K562 (cell line): ENCODE measurements around the gene PBX4. TPM values are rescaled to one million over a fixed set of nuclear protein-coding genes. Genes with fewer than 3 reads are reported as not detected.

Experiments used
- ATAC-seq: fragments of 200-7000 bp; cut with Tn5 transposase; 3 replicates; pipeline ENCODE4 v1.9.1; 2020; ENCODE audit warnings: moderate library complexity
- BruUV-seq: library from RNA; stranded (reverse); fragments of 400-500 nt; replicated peaks from 2 replicates; lab custom pipeline; 2021; lab: Mats Ljungman, UMichigan
- CTCF ChIA-PET: fragments of 300-600 bp; formaldehyde crosslinking; extraction: SDS; loops from one replicate; lab custom pipeline; 2021; ENCODE audit warnings: low intra/inter-chr PET ratio; lab: Yijun Ruan, JAX
- POLR2A ChIA-PET: fragments of 300-600, 350-650 bp; sonication (Branson Sonifier 250); formaldehyde crosslinking; extraction: SDS; loops from one replicate; lab custom pipeline; 2021; ENCODE audit warnings: antibody characterized with exemption, inconsistent platforms; lab: Yijun Ruan, JAX
- DNase-seq, 4 experiments: peaks; one replicate each; pipeline versions ENCODE4 v3.0.0 to v3.0.0-alpha.2; 2011 to 2018; ENCODE audit warnings: low spot score in 3 of 4, mixed read lengths in 3 of 4; ENCODE audit errors: extremely low read depth in 1 of 4
- FAIRE-seq: peaks from 2 replicates; lab custom pipeline; 2011; peaks lifted over from hg19 to GRCh38; lab: Jason Lieb, UNC
- H2AFZ ChIP-seq: 2 replicates; pipeline ENCODE4 v1.6.0; 2011; ENCODE audit warnings: low read depth, low read length, control low read depth, inconsistent platforms
- H3K27ac ChIP-seq: fragments of 200-600 bp; 3 replicates; pipeline ENCODE4 v1.8.0; 2011; ENCODE audit warnings: low read depth, mild to moderate bottlenecking, control low read depth, inconsistent platforms, low read length, moderate library complexity, mixed read lengths; ENCODE audit errors: extremely low read depth
- H3K27me3 ChIP-seq, 2 experiments: fragments of 300-600 bp in 1 of 2; 2 replicates in 1 of 2; 3 replicates in 1 of 2; pipeline versions ENCODE4 v1.6.0 to v1.8.0; 2011; ENCODE audit warnings: inconsistent platforms in 2 of 2, low read length in 2 of 2, mild to moderate bottlenecking in 1 of 2, mixed read lengths in 1 of 2, moderate library complexity in 1 of 2; ENCODE audit not compliant: control insufficient read depth in 2 of 2, insufficient read depth in 2 of 2
- H3K36me3 ChIP-seq: fragments of 300-600 bp; 3 replicates; pipeline ENCODE4 v1.8.0; 2011; ENCODE audit warnings: mild to moderate bottlenecking, low read length, inconsistent platforms; ENCODE audit not compliant: control insufficient read depth, insufficient read depth
- H3K4me1 ChIP-seq, 2 experiments: fragments of 200-600 bp in 1 of 2; replicated peaks in 1 of 2; 2 replicates in 1 of 2; 3 replicates in 1 of 2; pipeline versions ENCODE4 v1.5.1 to v1.8.0; 2011; ENCODE audit warnings: inconsistent platforms in 2 of 2, low read length in 2 of 2, mild to moderate bottlenecking in 1 of 2, mixed read lengths in 1 of 2, moderate library complexity in 1 of 2; ENCODE audit not compliant: control insufficient read depth in 2 of 2, insufficient read depth in 2 of 2
- H3K4me2 ChIP-seq: 2 replicates; pipeline ENCODE4 v1.6.1; 2011; ENCODE audit warnings: low read length, control low read depth, inconsistent platforms, mixed read lengths; ENCODE audit not compliant: insufficient read depth
- H3K4me3 ChIP-seq: fragments of 200-600 bp; sonication (generic), shearing (Covaris generic); 2 replicates; pipeline ENCODE4 v1.5.1; 2016; ENCODE audit warnings: control low read depth, inconsistent platforms
- H3K79me2 ChIP-seq: fragments of 200-600 bp; 3 replicates; pipeline ENCODE4 v1.8.0; 2011; ENCODE audit warnings: low read length, inconsistent platforms; ENCODE audit not compliant: control insufficient read depth, insufficient read depth
- H3K9ac ChIP-seq, 2 experiments: 2 replicates each; pipeline versions ENCODE4 v1.6.0 to v1.6.1; 2011; ENCODE audit warnings: low read depth in 2 of 2, low read length in 2 of 2, control low read depth in 1 of 2, inconsistent platforms in 1 of 2, mild to moderate bottlenecking in 1 of 2, mixed read lengths in 1 of 2; ENCODE audit not compliant: insufficient read depth in 1 of 2
- H3K9me1 ChIP-seq: one replicate; pipeline ENCODE4 v1.6.0; 2011; ENCODE audit warnings: inconsistent platforms, mild to moderate bottlenecking, low read length, moderate library complexity; ENCODE audit not compliant: control insufficient read depth, insufficient read depth
- H3K9me3 ChIP-seq: replicated peaks from 2 replicates; pipeline ENCODE4 v1.5.1; 2011; ENCODE audit warnings: low read depth, low read length, inconsistent platforms; ENCODE audit not compliant: control insufficient read depth, insufficient read depth
- H4K20me1 ChIP-seq: replicated peaks from 2 replicates; pipeline ENCODE4 v1.6.1; 2011; ENCODE audit warnings: low read length, inconsistent platforms, mixed read lengths; ENCODE audit not compliant: control insufficient read depth, insufficient read depth
- CAMTA2 ChIP-seq: fragments of 250-450 bp; sonication (Bioruptor Pico); conservative IDR thresholded peaks from 2 replicates; pipeline ENCODE4 v1.5.1; 2022
- CBX2 ChIP-seq: fragments of 200-600 bp; sonication (generic); IDR thresholded peaks from one replicate; pipeline ENCODE4 v1.6.1; 2012; ENCODE audit warnings: mild to moderate bottlenecking, low read length, inconsistent platforms; ENCODE audit not compliant: insufficient read depth, poor library complexity, severe bottlenecking
- HDGF ChIP-seq: fragments of 450-650 bp; IDR thresholded peaks from 2 replicates; pipeline ENCODE4 v1.6.1; 2016
- MEF2D ChIP-seq: conservative IDR thresholded peaks from 2 replicates; pipeline ENCODE4 v1.6.1; 2016; ENCODE audit warnings: low read depth, missing genetic modification characterization, missing compliant biosample characterization
- MEIS2 ChIP-seq: fragments of 450-650 bp; IDR thresholded peaks from 2 replicates; pipeline ENCODE4 v1.6.1; 2014; ENCODE audit warnings: mild to moderate bottlenecking; ENCODE audit not compliant: partially characterized antibody
- NFE2 ChIP-seq: IDR thresholded peaks from 2 replicates; pipeline ENCODE4 v1.6.1; 2014; ENCODE audit warnings: antibody characterized with exemption, low read depth
- NFIC ChIP-seq: fragments of 450-650 bp; IDR thresholded peaks from 2 replicates; pipeline ENCODE4 v1.6.1; 2017; ENCODE audit warnings: mild to moderate bottlenecking, inconsistent platforms
- NR2F6 ChIP-seq: fragments of 450-650 bp; formaldehyde crosslinking; IDR thresholded peaks from 2 replicates; pipeline ENCODE4 v1.4.0; 2020; ENCODE audit warnings: mild to moderate bottlenecking
- PHB ChIP-seq: fragments of 250-450 bp; sonication (Bioruptor Pico); IDR thresholded peaks from 2 replicates; pipeline ENCODE4 v1.5.0; 2021
- POLR2AphosphoS2 ChIP-seq: IDR thresholded peaks from 2 replicates; pipeline ENCODE4 v1.6.1; 2012; ENCODE audit warnings: low read length, improper control_type of control experiment
- RBBP5 ChIP-seq: fragments of 200-600 bp; sonication (generic); IDR thresholded peaks from 2 replicates; pipeline ENCODE4 v1.6.1; 2012; ENCODE audit warnings: borderline replicate concordance, mild to moderate bottlenecking, low read length, control low read depth, inconsistent platforms; ENCODE audit not compliant: insufficient read depth, poor library complexity, severe bottlenecking
- STAT6 ChIP-seq: sonication (generic); formaldehyde crosslinking; IDR thresholded peaks from 2 replicates; pipeline ENCODE4 v1.8.1; 2023; ENCODE audit warnings: mild to moderate bottlenecking, missing genetic modification reagents
- TCF7 ChIP-seq: sonication (generic); IDR thresholded peaks from 2 replicates; pipeline ENCODE4 v1.6.1; 2016; ENCODE audit warnings: antibody characterized with exemption, borderline replicate concordance
- ZC3H4 ChIP-seq: sonication (generic); formaldehyde crosslinking; IDR thresholded peaks from 2 replicates; pipeline ENCODE4 v1.9.0; 2021; ENCODE audit warnings: missing genetic modification reagents, borderline replicate concordance
- ZNF584 ChIP-seq: fragments of 200-800 bp; sonication (Bioruptor generic); IDR thresholded peaks from 2 replicates; pipeline ENCODE4 v1.6.1; 2016; ENCODE audit warnings: low read depth, mild to moderate bottlenecking, missing genetic modification characterization, missing compliant biosample characterization
- WGBS: fragments of 100-300 bp; shearing (Covaris generic); methylation state at CpG from one replicate; pipeline ENCODE4 v1.1.6; 2016; ENCODE audit warnings: low coverage, mixed read lengths; ENCODE audit not compliant: insufficient coverage; ENCODE audit errors: missing lambda C conversion rate; 5-methylcytosine and 5-hydroxymethylcytosine counted together
- in situ Hi-C: fragments of 300-500 bp; cut with MboI; formaldehyde crosslinking; loops from 4 replicates; pipeline ENCODE4 v1.15.0; 2018; ENCODE audit warnings: inconsistent platforms, mixed read lengths
- intact Hi-C: fragments of 100-400 bp; cut with micrococcal nuclease; formaldehyde crosslinking; loops from 2 replicates; pipeline ENCODE4 v1.14.2; 2022
- polyA plus RNA-seq, 8 experiments: library from polyadenylated mRNA; depleted of rRNA in 4 of 8; stranded (reverse) in 5 of 8; unstranded in 3 of 8; fragments of >200 nt; fragmentation: Nextera tagmentation in 2 of 8; fragmentation: Illumina TruSeq in 1 of 8; extraction: Ambion mirVana in 2 of 8; extraction: Trizol in 1 of 8; gene quantifications; 2 replicates each; pipeline versions ENCODE4 v1.2.1 to v1.2.3, GENCODE V29; 2011 to 2014; ENCODE audit warnings: inconsistent platforms in 1 of 8, missing spikeins in 1 of 8
- total RNA-seq, 7 experiments: library from RNA; depleted of rRNA in 6 of 7; stranded (reverse); fragments of >200 nt in 6 of 7; fragmentation: Illumina TruSeq in 2 of 7; extraction: Trizol in 2 of 7; gene quantifications; 2 replicates each; pipeline versions ENCODE4 v1.2.1 to v1.2.3, GENCODE V29; 2011 to 2021; ENCODE audit warnings: low replicate concordance in 1 of 7
- TF ChIP-seq, protein P1 (sequence below), 3 experiments: fragments of 200-800 bp in 1 of 3; sonication (Bioruptor generic) in 1 of 3; sonication (generic) in 1 of 3; formaldehyde crosslinking in 1 of 3; IDR thresholded peaks; 2 replicates each; pipeline versions ENCODE4 v1.6.1 to v1.8.0; 2016 to 2022; ENCODE audit warnings: mild to moderate bottlenecking in 2 of 3, missing compliant biosample characterization in 2 of 3, missing genetic modification characterization in 2 of 3, missing genetic modification reagents in 1 of 3
- TF ChIP-seq, protein P2 (sequence below): fragments of 450-650 bp; IDR thresholded peaks from 2 replicates; pipeline ENCODE4 v1.6.1; 2014; ENCODE audit warnings: low read depth, mild to moderate bottlenecking, moderate library complexity, borderline replicate concordance

The PBX4 gene
- total and polyA plus RNA-seq, 9 of the 15 experiments (the other 6 are each of a cell fraction or from before 2014, with no cell fraction given), result 0.11 to 3.8 (median 1.6) TPM; not detected in 1

DNA sequence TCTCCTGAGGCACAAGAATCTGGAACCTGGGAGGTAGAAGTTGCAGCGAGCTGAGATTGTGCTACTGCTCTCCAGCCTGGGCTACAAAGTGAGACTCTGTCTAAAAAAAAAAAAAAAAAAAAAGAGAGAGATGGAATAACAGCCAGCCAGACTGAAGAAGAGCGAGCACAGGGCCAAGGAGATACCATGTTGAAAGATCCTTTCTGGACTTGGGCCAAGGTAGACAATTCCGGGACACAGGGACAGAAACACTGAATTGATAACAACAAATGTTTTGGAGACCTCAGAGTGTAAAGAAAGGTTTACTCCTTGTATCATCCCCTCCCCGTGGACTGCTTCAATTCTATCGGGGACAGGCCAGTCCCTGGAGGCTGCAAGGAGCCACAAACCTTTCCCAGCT, 4.9 kb upstream of the PBX4 start:
- FAIRE-seq (no peak), ATAC-seq (no peak), DNase-seq (peak in 1 of 4 experiments; percentile 33)
- peaks cover 7 to 34% of the 10 kb centered on the region in 2 experiments for H3K4me1 ChIP-seq
- TF ChIP-seq ZC3H4 (CRISPR knock-in tag), result no peak
- no peak for TF ChIP-seq STAT6 (CRISPR knock-in tag)
- peak; percentile 74 for TF ChIP-seq NFIC
- TF ChIP-seq MEIS2, result peak; percentile 41
- TF ChIP-seq CBX2, result no peak
- TF ChIP-seq NR2F6 (CRISPR knock-in tag), result no peak
- TF ChIP-seq, protein P1, sequence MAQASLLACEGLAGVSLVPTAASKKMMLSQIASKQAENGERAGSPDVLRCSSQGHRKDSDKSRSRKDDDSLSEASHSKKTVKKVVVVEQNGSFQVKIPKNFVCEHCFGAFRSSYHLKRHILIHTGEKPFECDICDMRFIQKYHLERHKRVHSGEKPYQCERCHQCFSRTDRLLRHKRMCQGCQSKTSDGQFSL (CRISPR knock-in tag; IDR thresholded peaks at IDR 0.05), result no peak
- TF ChIP-seq, protein P1 (tag; IDR thresholded peaks at IDR 0.05), result no peak
- no peak for TF ChIP-seq NFE2
- TF ChIP-seq POLR2AphosphoS2, result no peak
- no peak for TF ChIP-seq PHB (CRISPR knock-in tag)
- no peak for TF ChIP-seq MEF2D (tag)
- TF ChIP-seq ZNF584, result no peak
- TF ChIP-seq, protein P2, sequence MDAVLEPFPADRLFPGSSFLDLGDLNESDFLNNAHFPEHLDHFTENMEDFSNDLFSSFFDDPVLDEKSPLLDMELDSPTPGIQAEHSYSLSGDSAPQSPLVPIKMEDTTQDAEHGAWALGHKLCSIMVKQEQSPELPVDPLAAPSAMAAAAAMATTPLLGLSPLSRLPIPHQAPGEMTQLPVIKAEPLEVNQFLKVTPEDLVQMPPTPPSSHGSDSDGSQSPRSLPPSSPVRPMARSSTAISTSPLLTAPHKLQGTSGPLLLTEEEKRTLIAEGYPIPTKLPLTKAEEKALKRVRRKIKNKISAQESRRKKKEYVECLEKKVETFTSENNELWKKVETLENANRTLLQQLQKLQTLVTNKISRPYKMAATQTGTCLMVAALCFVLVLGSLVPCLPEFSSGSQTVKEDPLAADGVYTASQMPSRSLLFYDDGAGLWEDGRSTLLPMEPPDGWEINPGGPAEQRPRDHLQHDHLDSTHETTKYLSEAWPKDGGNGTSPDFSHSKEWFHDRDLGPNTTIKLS, result no peak
- TF ChIP-seq CAMTA2, result no peak
- no peak for TF ChIP-seq TCF7
- no peak for TF ChIP-seq HDGF
- TF ChIP-seq RBBP5, result no peak
- no peaks in the 10 kb centered on the region; a peak in 1 of 5 replicates for H3K27me3 ChIP-seq
- no peaks in the 10 kb centered on the region for H4K20me1 ChIP-seq
- 14% methylated on average over 3 of the region's 5 CpGs for WGBS
- H3K4me2 ChIP-seq, result no peak overlapping the region
- H3K9ac ChIP-seq, result no peak overlapping the region
- H2AFZ ChIP-seq, result no peak overlapping the region
- no peaks in the 10 kb centered on the region for H3K9me1 ChIP-seq
- no peaks in the 10 kb centered on the region for H3K9me3 ChIP-seq
- in situ Hi-C loops (no loop called here), intact Hi-C loops (no loop called here)
- H3K36me3 ChIP-seq, result no peaks in the 10 kb centered on the region
- ChIA-PET POLR2A (interaction anchor here (0.6 to 1.3 kb wide), 2 partner anchors 10 to 63 kb away, joined by 3 read pairs; no protein-coding TSS in a partner anchor), CTCF (no interaction called here)
- no peaks in the 10 kb centered on the region for H3K79me2 ChIP-seq
- no peak overlapping the region for H3K27ac ChIP-seq
- BruUV-seq, result no TSS peak
- H3K4me3 ChIP-seq, result no peak overlapping the region
